GM19328 (cell line): ENCODE results near the gene GCN1.

ENCODE experiments used
- ATAC-seq: cut with Tn5 transposase; IDR thresholded peaks from one replicate; pipeline ENCODE4 v1.9.1; 2021; ENCODE audit warnings: mild to moderate bottlenecking, moderate library complexity; ENCODE audit not compliant: unreplicated experiment

The GCN1 gene

DNA sequence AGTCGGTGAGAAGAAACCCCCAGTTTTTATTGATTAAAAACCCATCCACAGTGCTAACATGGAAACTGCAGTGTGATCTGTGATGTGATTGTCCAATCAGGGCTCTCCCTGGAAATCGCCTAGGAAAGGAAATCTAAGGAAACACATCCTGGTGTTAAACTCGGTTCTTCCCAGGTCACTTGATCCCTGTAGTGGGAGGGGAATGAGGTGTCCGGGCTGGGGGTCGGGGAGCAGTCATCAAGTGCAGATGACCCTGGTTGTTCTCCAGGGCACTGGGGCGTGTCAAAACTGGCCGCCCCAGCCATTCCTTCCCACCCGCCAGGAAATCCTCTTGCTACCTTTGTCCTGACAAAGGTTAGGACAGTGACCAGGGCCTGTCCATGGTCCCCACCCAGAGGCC, 98.8 kb downstream of the GCN1 start:
- ATAC-seq: no peak

DNA sequence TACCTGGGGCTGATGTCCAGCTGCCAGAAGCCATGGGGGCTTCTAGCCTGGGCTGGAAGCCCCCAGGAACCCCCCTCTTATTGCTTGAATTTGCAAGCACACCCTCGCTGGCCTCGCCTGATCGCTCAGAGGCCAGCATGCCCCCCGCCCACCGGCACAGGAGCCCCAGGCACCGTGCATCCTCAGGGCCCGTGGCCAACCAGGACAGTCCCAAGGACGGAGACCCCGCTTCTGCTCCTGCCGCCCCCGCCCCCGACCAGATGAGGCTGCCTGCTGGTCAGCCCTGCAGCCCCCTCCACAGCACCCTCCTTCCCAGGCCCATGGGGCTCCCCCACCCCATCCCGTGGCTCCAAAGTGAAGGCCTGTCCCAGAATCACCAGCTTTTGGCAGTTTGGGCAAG, 99.2 kb downstream of the GCN1 start:
- no peak for ATAC-seq

DNA sequence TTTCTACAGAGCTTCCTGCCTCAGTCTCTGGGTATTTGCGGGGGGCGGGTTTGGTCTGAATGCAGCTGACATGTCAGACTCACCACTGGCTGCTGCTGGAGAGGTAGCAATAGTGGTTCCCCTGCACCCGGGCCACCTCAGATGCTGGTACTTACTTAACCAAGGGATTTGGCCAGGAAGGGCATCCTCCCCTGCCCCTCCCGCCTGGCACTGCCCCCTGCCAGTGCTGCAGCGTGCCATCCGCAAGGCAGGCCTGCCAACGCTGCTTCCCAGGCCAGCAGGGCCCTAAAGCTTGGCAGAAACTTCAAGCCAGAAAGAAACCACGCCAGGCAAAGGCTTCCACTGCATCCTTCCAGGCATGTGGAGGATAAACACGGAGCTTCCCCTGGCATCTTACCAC, 100.0 kb downstream of the GCN1 start:
- ATAC-seq: no peak

DNA sequence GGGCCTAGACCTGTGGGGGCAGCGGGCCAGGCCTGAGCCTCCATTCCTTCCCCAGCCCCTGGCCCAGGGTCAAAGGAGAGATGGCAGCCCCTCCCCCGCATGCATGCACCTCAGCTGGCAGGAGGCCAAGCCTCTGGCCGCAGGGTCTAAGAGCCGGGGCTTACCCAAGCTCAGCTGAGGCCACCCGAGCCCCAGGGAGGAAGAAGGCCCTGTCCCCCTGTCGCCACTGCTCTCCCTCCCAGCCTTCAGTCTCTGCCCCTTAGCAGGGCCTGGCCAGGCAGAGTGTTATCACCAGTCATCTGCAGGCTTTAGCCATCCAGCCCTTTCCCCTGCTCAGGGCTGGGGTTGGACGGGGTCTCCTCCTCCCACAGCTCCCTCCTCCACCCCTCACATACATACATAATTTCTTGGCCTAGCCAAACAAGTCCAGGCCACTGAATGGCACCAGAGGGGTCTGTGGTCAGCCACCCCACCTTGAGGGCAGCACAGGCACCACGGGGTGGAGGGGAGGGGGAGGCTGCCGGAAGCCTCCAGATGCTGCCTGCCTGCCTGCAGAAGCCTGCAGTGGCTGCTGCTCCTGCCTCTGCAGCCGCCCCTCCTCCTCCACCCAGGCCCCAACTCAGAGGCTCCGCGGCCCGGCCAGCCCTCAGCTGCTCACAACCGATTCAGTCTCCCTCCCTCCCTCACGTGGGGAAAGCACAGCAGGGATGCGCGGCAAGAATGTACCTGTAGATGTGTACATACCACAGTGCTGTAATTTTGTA, 100.7 kb downstream of the GCN1 start:
- ATAC-seq: no peak

DNA sequence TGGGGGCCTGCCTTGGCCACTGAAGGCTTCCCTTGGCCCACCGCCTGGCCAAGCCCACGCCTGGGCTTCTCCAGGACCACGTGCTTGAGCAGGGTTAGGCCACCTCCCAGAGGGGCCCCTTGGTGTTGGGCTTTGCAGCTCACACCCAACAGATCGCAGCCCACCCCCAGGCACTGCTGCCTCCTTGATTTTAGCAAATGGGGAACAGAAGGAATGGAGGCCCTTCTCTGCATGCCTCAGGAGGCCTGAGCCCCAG, 101.3 kb downstream of the GCN1 start:
- ATAC-seq: no peak

DNA sequence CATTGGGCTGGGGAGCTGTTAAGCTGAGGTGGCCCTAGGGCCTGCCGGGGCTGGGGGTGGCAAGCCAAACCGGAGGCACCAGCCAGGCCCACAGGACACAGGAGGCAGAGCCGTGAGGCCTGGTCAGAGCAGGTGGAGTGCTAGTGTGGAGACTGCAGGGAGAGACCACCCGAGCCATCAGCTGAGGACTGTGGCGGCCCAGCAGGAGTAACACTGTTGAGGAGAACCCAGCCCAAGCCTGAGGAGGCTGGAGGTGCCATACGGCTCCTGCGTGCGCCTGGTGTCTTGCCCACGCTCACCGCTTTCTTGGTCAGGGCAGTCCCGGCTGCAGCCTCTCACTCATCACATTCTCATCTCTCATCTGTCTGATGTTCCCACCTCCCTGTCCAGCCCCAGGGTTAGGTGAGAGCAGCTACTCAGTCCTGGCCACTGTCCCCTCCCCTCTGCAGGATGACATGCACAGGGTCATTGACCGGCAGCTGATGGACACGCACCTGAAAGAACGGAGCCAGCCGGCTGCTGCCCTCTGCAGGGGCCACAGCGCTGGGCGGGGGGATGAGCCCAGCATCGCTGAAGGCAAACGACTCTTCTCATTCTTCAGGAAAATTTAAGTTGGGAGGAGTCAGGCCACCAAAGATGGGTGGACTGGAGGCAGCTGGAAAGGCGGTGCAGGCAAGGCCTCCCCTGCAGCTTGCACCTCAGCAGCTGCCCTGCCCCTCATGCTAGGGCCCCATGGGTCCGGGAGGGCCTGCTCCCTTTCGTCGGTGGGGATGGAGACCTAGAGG, 101.8 kb downstream of the GCN1 start:
- no peak for ATAC-seq

DNA sequence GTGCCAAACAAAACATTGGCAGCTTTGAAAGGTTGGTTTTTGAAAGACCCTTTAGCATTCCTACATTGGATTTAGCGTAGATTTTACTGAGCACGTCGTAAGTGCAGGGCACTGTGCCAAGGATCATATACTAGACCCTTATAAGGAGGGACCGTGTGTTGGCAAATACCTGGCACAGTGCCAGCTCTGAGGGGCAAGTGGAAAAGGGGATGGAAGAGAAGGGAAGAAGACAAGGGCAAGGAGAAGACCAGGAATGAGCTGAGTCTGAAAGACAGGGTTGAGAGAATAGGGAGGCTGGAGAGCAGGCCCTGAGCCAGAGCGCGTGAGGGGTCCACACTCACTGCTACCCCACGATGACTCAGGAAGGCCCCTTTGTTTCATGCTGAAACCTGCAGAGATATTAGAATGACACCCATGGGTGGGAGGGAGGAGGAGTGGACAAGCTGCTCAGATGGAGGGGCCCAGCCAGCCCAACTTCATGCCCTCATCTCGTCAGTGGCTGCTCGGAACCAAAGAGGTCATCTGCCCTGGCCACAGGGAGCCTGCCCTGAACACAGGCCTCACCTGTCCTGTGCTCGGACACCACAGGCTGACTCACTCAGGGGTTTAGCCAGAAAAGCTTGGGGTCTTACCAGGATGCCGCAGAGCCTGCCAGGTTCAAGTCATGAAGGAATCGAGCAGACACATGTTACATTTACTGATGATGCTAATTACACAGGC, 103.0 kb downstream of the GCN1 start:
- no peak for ATAC-seq

DNA sequence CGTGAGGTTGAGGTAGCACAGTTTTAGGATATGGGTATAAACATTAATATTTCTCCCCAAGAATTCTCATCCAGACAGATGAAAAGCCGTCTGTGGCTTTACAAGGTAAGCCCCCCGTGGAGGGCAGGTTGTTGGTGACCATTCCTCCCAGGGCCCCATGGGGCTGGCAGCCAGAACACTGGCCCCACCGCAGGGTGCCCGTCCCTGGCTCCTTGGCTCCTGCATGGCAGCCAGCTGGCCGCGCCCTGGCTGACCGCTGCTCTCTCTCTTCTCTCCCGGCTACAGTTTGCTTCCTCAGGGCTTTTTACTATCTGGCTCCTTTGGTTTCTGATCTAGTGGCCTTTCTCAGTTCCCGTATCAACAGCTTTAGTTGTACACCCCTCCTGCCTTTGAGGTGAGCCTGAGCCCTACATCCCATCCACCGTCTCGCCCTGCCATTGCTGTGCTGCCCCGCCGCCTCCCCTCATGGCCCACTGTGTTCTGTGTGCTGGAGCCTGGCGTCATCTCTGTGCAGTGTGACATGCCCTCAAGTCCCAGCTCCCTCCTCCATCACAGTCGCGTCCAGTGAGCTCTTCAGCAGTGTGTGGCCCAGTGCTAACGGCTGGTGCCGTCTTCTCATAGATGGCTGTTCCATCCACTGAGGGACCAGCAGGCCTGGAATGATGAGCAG, 103.8 kb downstream of the GCN1 start:
- ATAC-seq: no peak

DNA sequence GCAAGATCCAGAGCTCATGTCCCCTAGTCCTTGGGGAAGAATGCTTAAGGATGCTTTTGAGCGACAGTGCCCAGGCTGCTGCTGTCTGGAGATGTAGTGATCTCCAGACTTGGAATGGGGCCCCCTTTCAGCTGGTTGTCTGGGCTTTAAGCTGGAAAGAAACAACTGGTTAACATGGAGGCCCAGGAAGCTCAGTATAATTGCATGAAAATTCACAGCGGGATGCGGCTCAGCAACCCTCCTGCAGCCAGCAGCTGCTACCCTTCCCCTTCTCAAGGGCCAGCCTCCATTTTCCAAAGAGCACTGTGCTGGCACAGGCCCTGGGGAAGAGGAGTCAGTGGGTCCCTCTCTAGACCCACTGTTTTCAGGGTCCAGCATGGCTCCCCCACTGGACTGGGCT, 104.3 kb downstream of the GCN1 start:
- ATAC-seq: no peak

DNA sequence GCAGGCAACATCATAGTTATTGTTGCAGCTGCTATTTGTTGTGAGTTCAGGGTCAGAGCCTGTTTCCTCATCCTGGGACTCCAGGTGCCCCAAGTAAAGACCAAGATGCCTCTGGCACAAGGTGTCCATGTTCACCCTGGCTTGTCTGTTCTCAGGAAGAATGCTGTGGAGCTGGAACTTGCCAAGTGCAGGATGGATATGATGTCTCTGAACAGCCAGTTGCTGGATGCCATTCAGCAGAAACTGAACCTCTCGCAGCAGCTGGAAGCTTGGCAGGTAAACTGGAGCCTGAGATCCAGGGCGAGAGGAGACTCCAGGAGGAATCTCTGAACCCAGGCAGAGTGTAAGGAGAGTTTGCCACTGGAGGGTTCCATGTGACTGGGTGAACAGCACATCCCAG, 104.7 kb downstream of the GCN1 start:
- no peak for ATAC-seq

DNA sequence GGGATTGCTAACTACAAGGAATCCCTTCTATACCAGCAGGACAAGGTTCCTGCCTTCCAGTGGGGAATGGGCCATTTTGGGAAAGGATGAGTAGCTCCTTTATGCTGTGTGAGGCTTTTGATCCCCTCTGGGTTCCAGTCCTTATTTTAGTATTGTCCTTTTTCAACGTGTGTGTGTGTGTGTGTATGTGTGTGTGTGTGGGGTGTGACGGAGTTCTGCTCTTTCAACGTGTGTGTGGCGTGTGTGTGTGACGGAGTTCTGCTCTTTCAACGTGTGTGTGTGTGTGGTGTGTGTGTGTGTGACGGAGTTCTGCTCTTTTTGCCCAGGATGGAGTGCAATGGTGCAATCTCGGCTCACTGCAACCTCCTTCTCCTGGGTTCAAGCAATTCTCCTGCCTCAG, 105.4 kb downstream of the GCN1 start:
- ATAC-seq: no peak

DNA sequence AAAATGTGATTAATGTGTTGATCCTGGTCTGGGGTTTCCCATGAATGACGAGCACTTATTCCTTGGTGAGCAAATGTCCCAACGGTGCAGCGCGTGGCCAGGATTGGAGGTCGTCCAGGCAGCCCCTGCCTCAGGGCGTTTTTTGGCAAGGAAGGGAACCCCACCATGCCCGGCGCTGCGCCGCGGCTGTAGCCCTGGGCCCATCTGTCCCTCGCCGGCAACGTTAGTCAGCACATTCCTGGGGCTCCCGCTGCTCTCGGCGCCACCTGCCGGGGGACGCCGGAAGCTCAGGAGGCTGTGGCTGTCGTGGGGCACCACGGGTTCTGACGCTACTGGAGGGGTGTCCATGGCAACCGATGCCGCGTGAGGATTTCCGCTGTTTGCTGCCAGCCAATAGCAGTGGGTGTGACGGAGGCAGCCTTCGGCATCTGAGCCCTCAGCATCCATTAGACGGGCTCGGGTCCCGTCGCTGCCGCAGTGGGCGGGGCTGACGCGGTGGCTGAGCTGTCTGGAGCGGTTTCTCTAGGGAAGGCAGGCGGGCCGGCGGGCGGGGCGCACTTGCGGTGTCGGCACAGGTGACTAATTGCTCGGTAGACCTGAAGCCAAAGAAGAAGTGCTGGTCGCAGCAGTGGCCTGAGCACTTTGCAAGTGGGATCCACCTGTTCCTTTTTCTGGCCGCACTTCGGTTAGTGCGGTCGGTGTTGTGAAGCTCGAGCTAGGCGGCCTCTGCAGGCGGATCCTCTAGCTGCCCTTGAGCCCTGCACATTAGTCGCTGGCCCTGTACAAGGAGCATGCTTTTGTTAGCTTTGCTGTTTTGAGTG, 107.5 kb downstream of the GCN1 start:
- peak; percentile 97 for ATAC-seq

DNA sequence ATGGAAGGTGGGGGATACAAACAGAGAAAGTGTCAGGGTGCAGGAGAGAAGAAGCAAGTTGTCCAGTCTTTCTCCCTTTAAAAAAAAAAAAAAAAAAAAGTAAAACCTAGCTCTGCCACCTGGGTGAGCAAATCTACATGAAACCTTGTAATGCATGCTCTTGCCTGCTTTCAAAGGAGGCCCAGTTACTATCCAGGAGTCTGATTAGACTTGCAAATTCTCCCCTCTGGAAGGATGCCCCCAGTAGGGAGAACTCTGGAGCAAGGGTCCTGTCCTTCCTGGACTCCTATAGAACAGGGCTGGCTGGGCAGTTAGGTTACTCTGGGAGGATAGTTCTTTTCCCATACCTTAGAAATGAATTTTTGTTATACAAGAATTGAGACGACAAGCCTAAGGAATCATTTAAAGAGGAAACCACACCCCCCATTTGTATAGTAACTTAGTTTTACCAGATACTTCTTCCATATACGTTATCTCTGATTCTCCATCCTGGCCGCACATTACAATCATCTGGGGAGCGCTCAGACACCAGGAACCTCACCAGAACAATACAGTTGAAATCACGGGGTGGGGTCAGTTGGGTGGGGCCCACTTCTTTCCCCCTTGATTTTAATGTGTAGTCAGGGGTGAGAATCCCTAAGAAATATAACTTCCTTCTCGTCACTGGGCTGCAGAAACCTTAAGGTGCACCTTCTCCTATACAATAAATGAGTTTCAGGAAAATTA, 108.4 kb downstream of the GCN1 start:
- no peak for ATAC-seq

DNA sequence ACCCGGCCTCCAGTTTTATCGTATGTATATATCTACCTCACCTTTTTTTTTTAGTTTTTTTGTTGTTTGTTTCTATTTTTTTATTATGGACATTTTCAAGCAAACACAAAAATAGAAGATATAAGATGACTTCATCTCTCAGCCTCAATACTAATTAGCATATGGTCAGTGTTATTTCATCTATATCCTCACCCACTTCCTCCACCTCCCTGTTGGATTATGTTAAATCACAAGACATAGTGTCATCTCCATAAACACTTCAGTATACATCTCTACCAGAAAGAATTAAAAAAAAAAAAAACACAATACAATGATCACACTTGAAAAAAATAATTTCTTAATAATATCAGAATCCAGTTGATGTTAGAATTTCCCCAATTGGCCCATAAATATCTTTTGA, 112.9 kb downstream of the GCN1 start:
- ATAC-seq: no peak

DNA sequence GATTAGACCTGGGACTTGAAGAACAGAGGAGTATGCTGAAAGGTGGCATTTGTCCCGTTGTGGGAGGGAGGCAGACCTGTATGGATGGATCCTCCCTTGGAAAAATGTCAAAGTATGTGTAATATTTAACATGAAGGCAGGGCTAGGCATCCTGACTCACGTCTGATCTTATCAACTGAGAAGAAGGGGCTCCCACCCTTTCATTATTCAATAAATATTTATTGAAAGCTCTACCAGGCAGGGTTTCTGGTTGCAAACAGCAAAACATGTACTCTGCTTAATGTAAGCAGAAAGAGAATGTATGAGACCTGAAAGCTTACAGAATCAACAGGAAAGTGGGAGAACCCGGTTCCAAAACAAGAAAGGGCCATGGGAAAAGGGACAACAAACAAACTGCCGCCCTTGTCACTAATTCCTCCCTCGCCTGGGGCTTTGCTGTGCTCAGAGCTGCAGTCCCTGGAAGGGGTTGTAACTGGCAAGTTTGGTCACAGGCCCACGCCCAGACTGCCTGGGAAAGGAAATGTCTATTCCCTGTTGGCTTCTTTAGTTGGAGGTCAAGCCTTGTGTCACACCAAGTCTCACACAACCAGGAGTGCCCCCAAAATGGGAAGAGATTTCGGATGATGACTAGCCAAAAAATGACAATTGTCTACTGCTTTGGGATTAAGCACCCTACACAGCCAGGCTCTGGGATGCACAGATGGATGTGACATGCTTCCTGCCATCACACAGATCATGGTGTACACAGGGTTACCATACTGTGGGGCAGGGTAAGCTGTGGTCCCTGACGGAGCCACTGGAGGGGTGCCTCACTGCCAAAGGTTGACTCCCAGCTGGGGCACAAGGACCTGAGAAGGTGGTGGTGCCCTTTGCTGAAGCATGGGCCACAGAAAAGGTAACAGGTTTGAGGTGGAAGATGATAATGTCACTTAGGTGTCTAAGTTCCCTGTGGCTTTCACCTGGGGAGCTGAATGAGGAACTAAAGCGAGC, 114.8 kb downstream of the GCN1 start:
- ATAC-seq: no peak

DNA sequence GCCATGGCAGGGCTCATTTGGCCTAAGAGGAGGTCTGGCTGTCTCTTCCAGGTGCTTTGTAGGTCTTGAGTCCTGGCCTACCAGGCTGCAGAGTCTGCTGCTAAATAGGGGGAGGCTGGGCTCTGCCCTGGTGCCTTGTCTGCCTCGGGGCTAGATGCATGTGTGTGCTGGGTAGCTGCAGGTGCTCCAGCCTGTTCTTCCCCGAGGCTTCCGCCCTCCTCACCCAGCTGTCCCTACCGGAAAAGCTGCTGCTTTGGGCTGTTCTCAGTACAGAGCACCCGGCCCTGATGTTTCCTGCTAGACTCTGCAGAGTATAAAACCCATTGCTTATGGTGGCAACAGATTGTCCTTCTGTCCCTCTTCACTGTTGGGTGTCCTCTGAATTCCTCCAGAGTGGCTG, 115.6 kb downstream of the GCN1 start:
- ATAC-seq: no peak

DNA sequence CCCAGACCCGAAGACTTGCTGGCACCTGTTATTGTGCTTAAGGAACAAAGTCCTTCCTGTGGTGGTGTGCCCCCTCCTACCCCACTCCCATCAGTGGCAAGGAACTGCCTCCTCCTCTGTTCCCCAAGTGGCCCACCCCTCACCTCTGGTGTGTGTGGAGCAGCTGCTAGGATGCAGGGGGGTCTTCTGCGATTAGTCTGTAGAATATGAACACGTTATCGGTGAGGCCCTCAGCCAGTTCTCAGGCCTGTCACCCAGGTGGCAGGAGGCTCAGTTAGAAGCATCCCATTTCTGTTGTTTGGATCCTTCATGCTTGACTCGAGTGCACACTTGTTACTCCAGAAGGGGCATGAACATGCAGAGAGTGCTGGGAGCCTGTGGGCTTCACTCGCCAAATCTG, 117.3 kb downstream of the GCN1 start:
- no peak for ATAC-seq
